K562 (cell line): ENCODE measurements around the gene UBE2H. TPM values are rescaled to one million over a fixed set of nuclear protein-coding genes. Genes with fewer than 3 reads are reported as not detected.

Experiments used
- ARID4B ChIP-seq: sonication (generic); formaldehyde crosslinking; IDR thresholded peaks from 2 replicates; pipeline ENCODE4 v1.8.0; 2022; ENCODE audit warnings: mild to moderate bottlenecking, missing genetic modification reagents
- BRD9 ChIP-seq: fragments of 450-650 bp; IDR thresholded peaks from 2 replicates; pipeline ENCODE4 v1.6.1; 2018; ENCODE audit warnings: low read depth; ENCODE audit not compliant: partially characterized antibody
- CEBPG ChIP-seq, 3 experiments: fragments of 200-800 bp in 1 of 3; sonication (Bioruptor generic) in 1 of 3; sonication (generic) in 1 of 3; formaldehyde crosslinking in 1 of 3; IDR thresholded peaks in 2 of 3; conservative IDR thresholded peaks in 1 of 3; 2 replicates each; pipeline versions ENCODE4 v1.6.1 to v1.8.0; 2016 to 2022; ENCODE audit warnings: missing compliant biosample characterization in 2 of 3, missing genetic modification characterization in 2 of 3, mild to moderate bottlenecking in 1 of 3, missing genetic modification reagents in 1 of 3
- CHD2 ChIP-seq: IDR thresholded peaks from 2 replicates; pipeline ENCODE4 v1.6.1; 2011; ENCODE audit warnings: low read depth, low read length
- EHMT2 ChIP-seq: fragments of 450-650 bp; IDR thresholded peaks from 2 replicates; pipeline ENCODE4 v1.6.1; 2018; ENCODE audit warnings: antibody characterized with exemption
- FOXA1 ChIP-seq: fragments of 450-650 bp; IDR thresholded peaks from 2 replicates; pipeline ENCODE4 v1.6.1; 2016; ENCODE audit warnings: mild to moderate bottlenecking, borderline replicate concordance
- HDAC1 ChIP-seq, 2 experiments: fragments of 450-650 bp; IDR thresholded peaks; 2 replicates each; pipeline ENCODE4 v1.6.1; 2016 to 2017; ENCODE audit warnings: inconsistent platforms in 1 of 2, mild to moderate bottlenecking in 1 of 2, moderate library complexity in 1 of 2
- KDM5B ChIP-seq: fragments of 200-600 bp; sonication (generic); IDR thresholded peaks from 2 replicates; pipeline ENCODE4 v1.6.1; 2012; ENCODE audit warnings: low read depth, mild to moderate bottlenecking, moderate library complexity, low read length, control low read depth, inconsistent platforms; ENCODE audit not compliant: insufficient replicate concordance
- LCOR ChIP-seq: sonication (generic); formaldehyde crosslinking; IDR thresholded peaks from 2 replicates; pipeline ENCODE4 v1.8.0; 2022; ENCODE audit warnings: mild to moderate bottlenecking, missing genetic modification reagents
- RERE ChIP-seq: sonication (generic); formaldehyde crosslinking; IDR thresholded peaks from 2 replicates; pipeline ENCODE4 v1.8.0; 2023; ENCODE audit warnings: missing genetic modification reagents, mild to moderate bottlenecking, borderline replicate concordance
- SMARCA4 ChIP-seq: fragments of 450-650 bp; IDR thresholded peaks from 2 replicates; pipeline ENCODE4 v1.6.1; 2016
- TGIF2 ChIP-seq: sonication (generic); formaldehyde crosslinking; IDR thresholded peaks from 2 replicates; pipeline ENCODE4 v1.8.1; 2022; ENCODE audit warnings: mild to moderate bottlenecking, missing genetic modification reagents, moderate library complexity
- ZBTB7A ChIP-seq: IDR thresholded peaks from 2 replicates; pipeline ENCODE4 v1.6.1; 2011; ENCODE audit warnings: low read depth, mild to moderate bottlenecking, low read length, moderate library complexity, borderline replicate concordance; ENCODE audit not compliant: control insufficient read depth
- ZNF121 ChIP-seq: sonication (generic); formaldehyde crosslinking; conservative IDR thresholded peaks from 2 replicates; pipeline ENCODE4 v1.8.0; 2022; ENCODE audit warnings: missing genetic modification reagents
- ZNF143 ChIP-seq: sonication (generic); formaldehyde crosslinking; IDR thresholded peaks from 2 replicates; pipeline ENCODE4 v1.9.0; 2022; ENCODE audit warnings: mild to moderate bottlenecking, missing genetic modification reagents
- ZNF316 ChIP-seq: fragments of 450-650 bp; IDR thresholded peaks from 2 replicates; pipeline ENCODE4 v1.6.1; 2016
- polyA plus RNA-seq, 8 experiments: library from polyadenylated mRNA; depleted of rRNA in 4 of 8; stranded (reverse) in 5 of 8; unstranded in 3 of 8; fragments of >200 nt; fragmentation: Nextera tagmentation in 2 of 8; fragmentation: Illumina TruSeq in 1 of 8; extraction: Ambion mirVana in 2 of 8; extraction: Trizol in 1 of 8; gene quantifications; 2 replicates each; pipeline versions ENCODE4 v1.2.1 to v1.2.3, GENCODE V29; 2011 to 2014; ENCODE audit warnings: inconsistent platforms in 1 of 8, missing spikeins in 1 of 8
- total RNA-seq, 7 experiments: library from RNA; depleted of rRNA in 6 of 7; stranded (reverse); fragments of >200 nt in 6 of 7; fragmentation: Illumina TruSeq in 2 of 7; extraction: Trizol in 2 of 7; gene quantifications; 2 replicates each; pipeline versions ENCODE4 v1.2.1 to v1.2.3, GENCODE V29; 2011 to 2021; ENCODE audit warnings: low replicate concordance in 1 of 7

The UBE2H gene
- total and polyA plus RNA-seq, 9 of the 15 experiments (the other 6 are each of a cell fraction or from before 2014, with no cell fraction given), result 6.3 to 33.0 (median 13.3) TPM

DNA sequence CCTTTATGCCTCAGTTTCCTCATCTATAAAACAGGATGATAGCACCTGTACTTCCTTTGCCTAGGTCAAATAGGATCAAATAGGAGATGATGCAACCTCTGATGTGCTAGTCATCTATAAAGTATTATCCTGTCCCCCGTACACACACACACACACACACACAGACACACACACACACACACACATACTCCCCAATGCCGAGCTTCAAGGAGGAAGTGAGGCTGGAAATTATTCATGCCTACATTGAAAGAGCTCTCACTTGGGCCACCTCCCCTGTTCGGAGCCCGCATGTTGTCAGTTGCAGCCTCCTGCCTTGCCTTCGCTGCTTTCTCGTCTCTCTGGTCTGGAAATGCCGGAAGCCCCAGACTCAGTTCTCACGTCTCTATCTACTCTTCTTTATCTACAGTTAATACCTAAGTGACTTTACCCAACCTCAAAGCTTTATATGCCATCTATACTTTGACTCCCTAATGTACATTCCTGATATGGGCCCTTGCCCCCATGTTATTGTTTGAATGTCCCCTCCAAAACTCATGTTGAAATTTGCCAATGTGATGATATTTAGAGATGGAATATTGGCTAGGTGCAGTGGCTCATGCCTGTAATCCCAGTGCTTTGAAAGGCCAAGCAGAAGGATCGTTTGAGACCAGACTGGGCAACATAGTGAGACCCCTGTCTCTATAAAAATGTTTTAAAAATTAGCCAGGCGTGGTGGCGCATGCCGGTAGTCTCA, 6.9 kb upstream of the UBE2H start (continued):
- TF ChIP-seq RERE (CRISPR knock-in tag), result 0 out of 2 replicates have a peak, but pooled peaks have one; percentile 58
- no peak for TF ChIP-seq ZNF143
- no peak for TF ChIP-seq TGIF2 (CRISPR knock-in tag)
- TF ChIP-seq CEBPG (CRISPR knock-in tag; IDR thresholded peaks at IDR 0.05), result peak; percentile 92
- peak; percentile 87 to 95 for TF ChIP-seq CEBPG (tag; conservative IDR thresholded peaks at IDR 0.05 in 1 of 2, IDR thresholded peaks at IDR 0.05 in 1 of 2)
- peak in 1 of 2 experiments; percentile 45; a peak in 2 of 4 replicates for TF ChIP-seq HDAC1 (IDR thresholded peaks at IDR 0.05)
- TF ChIP-seq ZNF316, result no peak
- TF ChIP-seq BRD9, result peak; percentile 29
- peak; percentile 62 for TF ChIP-seq SMARCA4
- peak; percentile 35 for TF ChIP-seq ARID4B (CRISPR knock-in tag)
- TF ChIP-seq ZNF121, result peak; percentile 94
- no peak for TF ChIP-seq KDM5B
- TF ChIP-seq EHMT2, result peak; percentile 24; the same call in 1 of the 2 replicates
- TF ChIP-seq LCOR, result peak; percentile 69; the same call in 1 of the 2 replicates
- no peak for TF ChIP-seq FOXA1
- no peak for TF ChIP-seq ZBTB7A
- no peak for TF ChIP-seq CHD2
